Keratinocyte (primary cell): Measurements from ENCODE around the gene SMIM35. TPM values are rescaled to one million over a fixed set of nuclear protein-coding genes. Genes with fewer than 3 reads are reported as not detected.

Experiments used
- DNase-seq: peaks from one replicate; pipeline ENCODE4 v3.0.0-alpha.2; 2011; ENCODE audit warnings: low read depth, missing footprints, low spot score
- FAIRE-seq: peaks from 2 replicates; lab custom pipeline; 2011; peaks lifted over from hg19 to GRCh38; lab: Jason Lieb, UNC
- H2AFZ ChIP-seq: 2 replicates; pipeline ENCODE4 v1.6.0; 2012; ENCODE audit warnings: low read length, control low read depth, inconsistent platforms; ENCODE audit not compliant: control insufficient read depth
- H3K27ac ChIP-seq: 2 replicates; pipeline ENCODE4 v1.5.1; 2011; ENCODE audit warnings: low read length; ENCODE audit not compliant: control insufficient read depth, insufficient read depth
- H3K27me3 ChIP-seq: 3 replicates; pipeline ENCODE4 v1.6.0; 2011; ENCODE audit warnings: low read length; ENCODE audit not compliant: control insufficient read depth, insufficient read depth; ENCODE audit errors: extremely low read depth
- H3K36me3 ChIP-seq, 2 experiments: 2 replicates in 1 of 2; 3 replicates in 1 of 2; pipeline ENCODE4 v1.5.1; 2011; ENCODE audit warnings: low read length in 2 of 2, mild to moderate bottlenecking in 1 of 2; ENCODE audit not compliant: control insufficient read depth in 2 of 2, insufficient read depth in 2 of 2; ENCODE audit errors: extremely low read depth in 1 of 2
- H3K4me1 ChIP-seq: 3 replicates; pipeline ENCODE4 v1.5.1; 2011; ENCODE audit warnings: low read length; ENCODE audit not compliant: control insufficient read depth, insufficient read depth; ENCODE audit errors: extremely low read depth
- H3K4me2 ChIP-seq: 3 replicates; pipeline ENCODE4 v1.6.0; 2011; ENCODE audit warnings: low read depth, low read length; ENCODE audit not compliant: control insufficient read depth, insufficient read depth; ENCODE audit errors: extremely low read depth
- H3K4me3 ChIP-seq, 3 experiments: fragments of 200-600 bp in 1 of 3; sonication (generic) in 1 of 3; 2 replicates in 2 of 3; 3 replicates in 1 of 3; pipeline ENCODE4 v1.5.1; 2011 to 2016; ENCODE audit warnings: low read length in 3 of 3, mild to moderate bottlenecking in 3 of 3, control low read depth in 2 of 3, inconsistent platforms in 1 of 3, low read depth in 1 of 3, mixed read lengths in 1 of 3, mixed run types in 1 of 3, moderate library complexity in 1 of 3; ENCODE audit not compliant: control insufficient read depth in 2 of 3, insufficient read depth in 2 of 3; ENCODE audit errors: extremely low read depth in 1 of 3
- H3K79me2 ChIP-seq: 2 replicates; pipeline ENCODE4 v1.6.0; 2012; ENCODE audit warnings: low read length; ENCODE audit not compliant: control insufficient read depth, insufficient read depth
- H3K9ac ChIP-seq: 3 replicates; pipeline ENCODE4 v1.6.0; 2011; ENCODE audit warnings: low read length; ENCODE audit not compliant: control insufficient read depth, insufficient read depth; ENCODE audit errors: extremely low read depth
- H3K9me1 ChIP-seq: 3 replicates; pipeline ENCODE4 v1.6.0; 2011; ENCODE audit warnings: low read length; ENCODE audit not compliant: control insufficient read depth, insufficient read depth; ENCODE audit errors: extremely low read depth
- H3K9me3 ChIP-seq: 2 replicates; pipeline ENCODE4 v1.5.1; 2012; ENCODE audit warnings: low read depth, low read length; ENCODE audit not compliant: control insufficient read depth
- H4K20me1 ChIP-seq: 3 replicates; pipeline ENCODE4 v1.6.0; 2011; ENCODE audit warnings: low read length; ENCODE audit not compliant: control insufficient read depth, insufficient read depth; ENCODE audit errors: extremely low read depth
- EZH2 ChIP-seq: IDR thresholded peaks from one replicate; pipeline ENCODE4 v1.6.1; 2012; ENCODE audit warnings: inconsistent platforms, mild to moderate bottlenecking, low read length, moderate library complexity
- dilution Hi-C: fragments of 300-500 bp; cut with MboI; formaldehyde crosslinking; loops from one replicate; pipeline ENCODE4 v1.7.0; 2020; ENCODE audit warnings: low sequenced_read_pairs; ENCODE audit not compliant: extremely low pct_ligation_motif_present
- polyA plus RNA-seq, 5 experiments: library from polyadenylated mRNA; depleted of rRNA in 3 of 5; stranded (reverse) in 3 of 5; stranded (forward) in 1 of 5; unstranded in 1 of 5; fragments of >200 nt; gene quantifications; 1 replicate in 1 of 5; 2 replicates in 3 of 5; 3 replicates in 1 of 5; pipeline versions ENCODE4 v1.2.1 to v1.2.3, GENCODE V29; 2011 to 2012; ENCODE audit warnings: missing spikeins in 2 of 5, low read depth in 1 of 5, low replicate concordance in 1 of 5
- TF ChIP-seq, protein P1 (sequence below), 3 experiments: IDR thresholded peaks in 1 of 3; conservative IDR thresholded peaks in 1 of 3; optimal IDR thresholded peaks in 1 of 3; 2 replicates in 2 of 3; 3 replicates in 1 of 3; pipeline versions ENCODE3 to v1.5.1; 2011; ENCODE audit warnings: low read length in 3 of 3, mild to moderate bottlenecking in 3 of 3, moderate library complexity in 2 of 3, control low read depth in 1 of 3, inconsistent platforms in 1 of 3; ENCODE audit not compliant: insufficient read depth in 2 of 3; ENCODE audit errors: extremely low read depth in 1 of 3

The SMIM35 gene
- polyA plus RNA-seq, 1 donor (not counting 4 experiments of a cell fraction or from before 2014, with no cell fraction given): not detected

DNA sequence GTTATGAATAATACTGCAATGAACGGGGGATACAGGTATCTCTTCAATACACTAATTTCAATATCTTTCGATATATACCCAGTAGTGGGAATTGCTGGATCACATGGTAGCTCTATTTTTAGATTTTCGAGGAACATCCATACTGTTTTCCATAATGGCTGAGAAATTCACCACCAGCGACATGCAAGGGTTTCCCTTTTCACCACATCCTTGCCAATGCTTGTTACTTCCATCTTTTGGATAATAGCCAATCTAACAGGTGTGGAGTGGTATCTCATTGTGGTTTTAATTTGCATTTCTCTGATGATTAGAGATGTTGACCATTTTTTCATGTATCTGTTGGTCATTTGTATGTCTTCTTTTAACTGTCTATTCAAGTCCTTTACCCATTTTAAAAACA lies 94.6 kb downstream of the SMIM35 start:
- Histone ChIP-seq H3K9ac (no peak overlapping the region), H3K4me2 (no peak overlapping the region), H4K20me1 (no peaks in the 10 kb centered on the region), H3K9me1 (no peaks in the 10 kb centered on the region), H3K79me2 (no peaks in the 10 kb centered on the region), H3K36me3 (no peaks in the 10 kb centered on the region), H3K9me3 (no peaks in the 10 kb centered on the region), H3K27me3 (peaks cover 19% of the 10 kb centered on the region), H2AFZ (no peak overlapping the region), H3K4me3 (no peak overlapping the region), H3K4me1 (no peaks in the 10 kb centered on the region), H3K27ac (no peak overlapping the region)
- DNase-seq (no peak), FAIRE-seq (no peak)
- dilution Hi-C loops: no loop called here
- TF ChIP-seq, protein P1, sequence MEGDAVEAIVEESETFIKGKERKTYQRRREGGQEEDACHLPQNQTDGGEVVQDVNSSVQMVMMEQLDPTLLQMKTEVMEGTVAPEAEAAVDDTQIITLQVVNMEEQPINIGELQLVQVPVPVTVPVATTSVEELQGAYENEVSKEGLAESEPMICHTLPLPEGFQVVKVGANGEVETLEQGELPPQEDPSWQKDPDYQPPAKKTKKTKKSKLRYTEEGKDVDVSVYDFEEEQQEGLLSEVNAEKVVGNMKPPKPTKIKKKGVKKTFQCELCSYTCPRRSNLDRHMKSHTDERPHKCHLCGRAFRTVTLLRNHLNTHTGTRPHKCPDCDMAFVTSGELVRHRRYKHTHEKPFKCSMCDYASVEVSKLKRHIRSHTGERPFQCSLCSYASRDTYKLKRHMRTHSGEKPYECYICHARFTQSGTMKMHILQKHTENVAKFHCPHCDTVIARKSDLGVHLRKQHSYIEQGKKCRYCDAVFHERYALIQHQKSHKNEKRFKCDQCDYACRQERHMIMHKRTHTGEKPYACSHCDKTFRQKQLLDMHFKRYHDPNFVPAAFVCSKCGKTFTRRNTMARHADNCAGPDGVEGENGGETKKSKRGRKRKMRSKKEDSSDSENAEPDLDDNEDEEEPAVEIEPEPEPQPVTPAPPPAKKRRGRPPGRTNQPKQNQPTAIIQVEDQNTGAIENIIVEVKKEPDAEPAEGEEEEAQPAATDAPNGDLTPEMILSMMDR (optimal IDR thresholded peaks at IDR 0.05 in 1 of 3, IDR thresholded peaks at IDR 0.05 in 1 of 3, conservative IDR thresholded peaks at IDR 0.05 in 1 of 3; ENCODE audit: extremely low read depth in 1 of 3, insufficient read depth in 2 of 3, low read length in 3 of 3): no peak
- no peak for TF ChIP-seq EZH2

DNA sequence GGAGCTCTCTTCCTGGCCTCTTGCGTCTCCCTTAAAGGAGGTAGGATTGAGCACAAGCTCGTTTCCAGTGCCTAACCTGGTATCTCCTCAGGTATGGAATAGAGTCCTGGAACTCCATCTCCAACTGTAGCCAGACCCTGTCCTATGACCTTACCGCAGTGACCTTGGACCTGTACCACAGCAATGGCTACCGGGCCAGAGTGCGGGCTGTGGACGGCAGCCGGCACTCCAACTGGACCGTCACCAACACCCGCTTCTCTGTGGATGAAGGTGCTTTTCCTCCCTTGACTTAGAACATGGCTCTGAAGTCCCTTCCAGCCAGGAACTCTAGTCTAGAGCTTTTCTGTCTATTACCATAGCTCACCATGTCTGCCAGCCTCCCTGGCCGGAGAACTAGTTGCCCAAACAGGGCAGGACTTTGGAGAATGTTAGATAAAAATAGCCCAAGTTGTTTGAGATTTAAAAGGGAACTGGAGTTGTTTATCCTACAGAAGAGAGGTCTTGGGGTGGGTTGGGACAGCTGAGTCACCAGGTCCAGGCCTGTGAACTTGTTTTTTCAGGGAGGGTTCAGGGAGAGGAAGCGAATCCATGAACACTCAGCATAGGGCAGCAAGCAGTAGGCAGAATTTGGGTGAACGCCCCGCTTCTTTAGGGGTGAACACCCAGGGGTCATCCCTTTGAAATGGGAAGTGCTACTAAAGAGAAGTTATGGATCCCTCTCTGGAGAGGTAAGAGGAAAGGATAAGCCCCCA lies 97.2 kb downstream of the SMIM35 start:
- Histone ChIP-seq H3K36me3 (no peaks in the 10 kb centered on the region), H3K27ac (no peak overlapping the region), H3K4me3 (no peak overlapping the region), H3K4me1 (peaks cover 4% of the 10 kb centered on the region), H3K4me2 (no peak overlapping the region), H2AFZ (no peak overlapping the region), H3K9me1 (no peaks in the 10 kb centered on the region), H3K9ac (no peak overlapping the region), H3K27me3 (peaks cover 40% of the 10 kb centered on the region), H3K79me2 (no peaks in the 10 kb centered on the region), H3K9me3 (no peaks in the 10 kb centered on the region), H4K20me1 (no peaks in the 10 kb centered on the region)
- dilution Hi-C loops: no loop called here
- FAIRE-seq: no peak
- no peak for TF ChIP-seq EZH2
- TF ChIP-seq, protein P1 (optimal IDR thresholded peaks at IDR 0.05 in 1 of 3, IDR thresholded peaks at IDR 0.05 in 1 of 3, conservative IDR thresholded peaks at IDR 0.05 in 1 of 3; ENCODE audit: extremely low read depth in 1 of 3, insufficient read depth in 2 of 3, low read length in 3 of 3): no peak
- no peak for DNase-seq
